ENCODE results near the gene RINT1. TPM values are rescaled to one million over a fixed set of nuclear protein-coding genes. Genes with fewer than 3 reads are reported as not detected.

Gene RINT1
- polyA plus RNA-seq, 1 of the 3 experiments (the other 2 are of a cell fraction) = 13.1 TPM

GRCh38 chr7:105613611-105614330, 81.8 kb downstream of the RINT1 start (continued):
- TF ChIP-seq RCOR1 (IDR thresholded peaks at IDR 0.05; ENCODE audit: low read length) (no peak), TCF12 (IDR thresholded peaks at IDR 0.05) (no peak), NFIC (IDR thresholded peaks at IDR 0.05; ENCODE audit: borderline replicate concordance) (no peak)

GRCh38 chr7:105614341-105614840, 82.4 kb downstream of the RINT1 start:
- H3K9me2 ChIP-seq = no peaks in the 10 kb centered on the region
- H3K27ac ChIP-seq (ENCODE audit: low read depth in 2 of 2, low read length in 1 of 2) = no peak overlapping the region
- no peak overlapping the region for H3K4me3 ChIP-seq (ENCODE audit: low read depth in 2 of 2, low read length in 1 of 2)
- H2AFZ ChIP-seq (ENCODE audit: low read depth) = no peak overlapping the region
- no peak for TF ChIP-seq JUND (IDR thresholded peaks at IDR 0.05)
- TF ChIP-seq CTCF (IDR thresholded peaks at IDR 0.05) = no peak
- no peak for TF ChIP-seq SIN3A (IDR thresholded peaks at IDR 0.05; ENCODE audit: borderline replicate concordance, low read depth, low read length)
- no peak for TF ChIP-seq MAX (IDR thresholded peaks at IDR 0.05; ENCODE audit: low read depth)
- no peak for TF ChIP-seq RXRA (IDR thresholded peaks at IDR 0.05; ENCODE audit: borderline replicate concordance, low read depth)
- TF ChIP-seq MXI1 (IDR thresholded peaks at IDR 0.05; ENCODE audit: low read depth, low read length) = no peak
- TF ChIP-seq EZH2phosphoT487 (IDR thresholded peaks at IDR 0.05; ENCODE audit: borderline replicate concordance, low read depth) = no peak
- H3K9me3 ChIP-seq = no peaks in the 10 kb centered on the region
- peaks cover 3 to 11% of the 10 kb centered on the region in 2 experiments for H3K36me3 ChIP-seq (replicated peaks in 1 of 2; ENCODE audit: control insufficient read depth in 1 of 2, insufficient read depth in 2 of 2, low read length in 1 of 2)
- H3F3A ChIP-seq (replicated peaks; ENCODE audit: insufficient read depth) = no peaks in the 10 kb centered on the region
- no peaks in the 10 kb centered on the region for H3K79me2 ChIP-seq (ENCODE audit: insufficient read depth)
- no peak overlapping the region for H3K4me2 ChIP-seq
- CTCF ChIA-PET = interaction anchor here (2.0 kb wide), 1 partner anchor 13 kb away, joined by 4 read pairs; no protein-coding TSS in a partner anchor
- POLR2A ChIA-PET = no interaction called here
- H4K20me1 ChIP-seq (ENCODE audit: insufficient read depth) = no peaks in the 10 kb centered on the region
- DNase-seq = no peak
- H3K4me1 ChIP-seq (ENCODE audit: control insufficient read depth in 1 of 2, insufficient read depth in 2 of 2, low read depth in 1 of 2, low read length in 1 of 2) = peaks cover 0 to 5% of the 10 kb centered on the region in 2 experiments; a peak in 1 of 4 replicates
- H3K27me3 ChIP-seq (ENCODE audit: insufficient read depth) = no peaks in the 10 kb centered on the region
- 94% methylated on average over 20 of the region's 20 CpGs for WGBS (ENCODE audit: low lambda C conversion rate)
- no peak overlapping the region for H3K9ac ChIP-seq

Other genes starting within 250 kb of the RINT1 start
- gene SRPK2, start 143.3 kb upstream of the RINT1 start, polyA plus RNA-seq (2012; rRNA removed) = 15.4 and 17.3 TPM in 2 replicates
- 18.8 and 22.6 TPM in 2 replicates for gene PUS7, start 9.9 kb upstream of the RINT1 start, polyA plus RNA-seq (2012; rRNA removed)
- 0.51 and 0.80 TPM in 2 replicates for gene EFCAB10, start 49.3 kb downstream of the RINT1 start, polyA plus RNA-seq (2012; rRNA removed)